Measurements from ENCODE around the gene TDRD15. TPM values are rescaled to one million over a fixed set of nuclear protein-coding genes. Genes with fewer than 3 reads are reported as not detected.

The TDRD15 gene
- total and polyA plus RNA-seq, 2 experiments from 2014 or later: 0.07 TPM; not detected in 1

- TF ChIP-seq ZNF462 (CRISPR knock-in tag; IDR thresholded peaks at IDR 0.05): no peak
- TF ChIP-seq CTCF (conservative IDR thresholded peaks at IDR 0.05; ENCODE audit: low read depth in 2 of 2): no peak
- TF ChIP-seq STAT1 (IDR thresholded peaks at IDR 0.05; ENCODE audit: unreplicated experiment): no peak
Measured at GRCh38 chr2:21104030-21104660, 19.6 kb upstream of the TDRD15 start (continued).

GRCh38 chr2:21111012-21111411, 12.8 kb upstream of the TDRD15 start:
- no peak for ATAC-seq
- TF ChIP-seq JUNB (IDR thresholded peaks at IDR 0.05; ENCODE audit: unreplicated experiment): no peak
- no peak for TF ChIP-seq ZNF331 (CRISPR knock-in tag; IDR thresholded peaks at IDR 0.05; ENCODE audit: low read depth)
- no peak for TF ChIP-seq EZH2 (IDR thresholded peaks at IDR 0.05; ENCODE audit: low read depth, unreplicated experiment)
- no peak for TF ChIP-seq REST (IDR thresholded peaks at IDR 0.05; ENCODE audit: unreplicated experiment)
- TF ChIP-seq ETS1 (IDR thresholded peaks at IDR 0.05): no peak
- no peak for TF ChIP-seq EZH2phosphoT487 (IDR thresholded peaks at IDR 0.05; ENCODE audit: unreplicated experiment)
- TF ChIP-seq STAT1 (IDR thresholded peaks at IDR 0.05; ENCODE audit: unreplicated experiment): no peak

More at GRCh38 chr2:21111012-21111411, 12.8 kb upstream of the TDRD15 start:
- no peak overlapping the region for H3K4me2 ChIP-seq
- Mint-ChIP-seq H3K27me3 (ENCODE audit: insufficient read depth, low read depth, poor library complexity) (no peaks in the 10 kb centered on the region), H3K27ac (no peak overlapping the region), H3K9me3 (no peaks in the 10 kb centered on the region), H3K4me1 (peaks cover 6% of the 10 kb centered on the region; the same call in 1 of the 3 replicates), H3K4me3 (no peak overlapping the region), H3K36me3 (ENCODE audit: low read depth) (no peaks in the 10 kb centered on the region)
- no peaks in the 10 kb centered on the region for H3K79me2 ChIP-seq (replicated peaks; ENCODE audit: insufficient read depth)
- H4K20me1 ChIP-seq (replicated peaks; ENCODE audit: insufficient read depth): no peaks in the 10 kb centered on the region
- no peaks in the 10 kb centered on the region for H3F3A ChIP-seq (replicated peaks; ENCODE audit: low read depth)
- no peaks in the 10 kb centered on the region for H3K36me3 ChIP-seq (ENCODE audit: insufficient read depth)
- H2AFZ ChIP-seq: no peak overlapping the region
- H3K9me2 ChIP-seq (ENCODE audit: insufficient read depth): no peaks in the 10 kb centered on the region
- no peaks in the 10 kb centered on the region for H3K27me3 ChIP-seq (ENCODE audit: insufficient read depth)
- H3K4me3 ChIP-seq: no peak overlapping the region
- no peak overlapping the region for H3K27ac ChIP-seq (ENCODE audit: low read depth)
- no peak for DNase-seq (ENCODE audit: low spot score)
- H3K4me1 ChIP-seq (ENCODE audit: insufficient read depth): no peaks in the 10 kb centered on the region
